Melanocyte of skin (primary cell): ENCODE results near the gene LAMC2. TPM values are rescaled to one million over a fixed set of nuclear protein-coding genes. Genes with fewer than 3 reads are reported as not detected.

ENCODE experiments used
- total RNA-seq, 2 donors: library from RNA; depleted of rRNA; stranded (reverse); fragments of >200 nt; gene quantifications; 2 replicates each; pipeline ENCODE4 v1.2.3, GENCODE V29; 2012

The LAMC2 gene
- total RNA-seq = under 1 TPM; under 0.01 to 0.34 TPM

DNA sequence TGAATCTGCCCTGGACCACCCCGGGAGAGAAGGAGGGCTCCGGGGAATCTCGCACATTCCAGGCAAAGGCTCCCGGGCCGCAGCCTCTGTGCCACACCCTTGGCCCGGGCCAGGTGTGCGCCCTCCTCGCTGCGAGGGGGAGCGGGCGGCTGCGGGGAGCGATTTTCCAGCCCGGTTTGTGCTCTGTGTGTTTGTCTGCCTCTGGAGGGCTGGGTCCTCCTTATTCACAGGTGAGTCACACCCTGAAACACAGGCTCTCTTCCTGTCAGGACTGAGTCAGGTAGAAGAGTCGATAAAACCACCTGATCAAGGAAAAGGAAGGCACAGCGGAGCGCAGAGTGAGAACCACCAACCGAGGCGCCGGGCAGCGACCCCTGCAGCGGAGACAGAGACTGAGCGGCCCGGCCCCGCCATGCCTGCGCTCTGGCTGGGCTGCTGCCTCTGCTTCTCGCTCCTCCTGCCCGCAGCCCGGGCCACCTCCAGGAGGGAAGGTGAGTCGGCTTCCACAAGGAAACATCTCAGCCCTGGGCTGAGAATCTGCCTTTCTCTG lies at the start of gene LAMC2:
LAMC2 (plus strand) TSS at position 324 of the 550 bp plus-strand sequence; CDS start at position 413, 89 bp downstream.

Other genes starting within 250 kb of the LAMC2 start
- gene SHCBP1L, start 233.1 kb upstream of the LAMC2 start, total RNA-seq = not detected
- gene LAMC1, start 162.8 kb upstream of the LAMC2 start, total RNA-seq = 100 to 1,000 TPM; 157 to 183 TPM
- not detected for gene NMNAT2, start 232.1 kb downstream of the LAMC2 start, total RNA-seq